ENCODE data around the gene SLC29A2.
"Not testable (repeated sequence)": the region's sequence is repeated elsewhere in the genome, so short reads cannot be mapped to it uniquely, and the experiment has no call there.

The SLC29A2 gene

GRCh38 chr11:66321606-66322005 is 50.0 kb downstream of the SLC29A2 start:
- Histone ChIP-seq H3K4me2 (ENCODE audit: low read depth, low read length) (no peak overlapping the region), H3K9ac (ENCODE audit: low read length) (no peak overlapping the region), H3K79me2 (ENCODE audit: low read length) (no peaks in the 10 kb centered on the region), H3K4me3 (ENCODE audit: low read length) (no peak overlapping the region), H3K36me3 (replicated peaks; ENCODE audit: insufficient read depth, low read length) (no peaks in the 10 kb centered on the region), H2AFZ (ENCODE audit: low read length) (no peak overlapping the region), H3K27me3 (replicated peaks; ENCODE audit: insufficient read depth, low read length) (peaks cover 43% of the 10 kb centered on the region), H3K9me3 (replicated peaks; ENCODE audit: insufficient read depth, low read length) (no peaks in the 10 kb centered on the region), H3K9me2 (replicated peaks; ENCODE audit: insufficient read depth, low read length) (no peaks in the 10 kb centered on the region), H3K27ac (ENCODE audit: low read length) (no peak overlapping the region), H4K20me1 (ENCODE audit: insufficient read depth, low read length) (no peaks in the 10 kb centered on the region), H3F3A (ENCODE audit: insufficient read depth, low read length) (no peaks in the 10 kb centered on the region), H3K4me1 (ENCODE audit: low read length) (no peaks in the 10 kb centered on the region)
- DNase-seq = no peak
- TF ChIP-seq CTCF (IDR thresholded peaks at IDR 0.05; ENCODE audit: low read length) = no peak
- no peak for TF ChIP-seq EZH2 (optimal IDR thresholded peaks at IDR 0.05; ENCODE audit: low read depth, low read length)
- TF ChIP-seq EZH2phosphoT487 (IDR thresholded peaks at IDR 0.05; ENCODE audit: low read length) = no peak

- H3K9me2 ChIP-seq (replicated peaks; ENCODE audit: insufficient read depth, low read length); H2AFZ ChIP-seq (ENCODE audit: low read length); H3K4me2 ChIP-seq (ENCODE audit: low read depth, low read length); H3K36me3 ChIP-seq (replicated peaks; ENCODE audit: insufficient read depth, low read length); H3K4me3 ChIP-seq (ENCODE audit: low read length); H3K9ac ChIP-seq (ENCODE audit: low read length); H3K79me2 ChIP-seq (ENCODE audit: low read length); H4K20me1 ChIP-seq (ENCODE audit: insufficient read depth, low read length); H3K9me3 ChIP-seq (replicated peaks; ENCODE audit: insufficient read depth, low read length); H3F3A ChIP-seq (ENCODE audit: insufficient read depth, low read length); DNase-seq; H3K27ac ChIP-seq (ENCODE audit: low read length); H3K4me1 ChIP-seq (ENCODE audit: low read length): not testable (repeated sequence)
- H3K27me3 ChIP-seq (replicated peaks; ENCODE audit: insufficient read depth, low read length) = peaks cover 52% of the 10 kb centered on the region
These were observed 50.8 kb downstream of the SLC29A2 start for GRCh38 chr11:66320748-66321147.

- H2AFZ ChIP-seq (ENCODE audit: low read length); H3F3A ChIP-seq (ENCODE audit: insufficient read depth, low read length); H3K9me2 ChIP-seq (replicated peaks; ENCODE audit: insufficient read depth, low read length); H3K4me1 ChIP-seq (ENCODE audit: low read length); H3K9ac ChIP-seq (ENCODE audit: low read length); H3K79me2 ChIP-seq (ENCODE audit: low read length); H3K4me3 ChIP-seq (ENCODE audit: low read length); DNase-seq; H3K27ac ChIP-seq (ENCODE audit: low read length); H3K4me2 ChIP-seq (ENCODE audit: low read depth, low read length); H4K20me1 ChIP-seq (ENCODE audit: insufficient read depth, low read length); H3K9me3 ChIP-seq (replicated peaks; ENCODE audit: insufficient read depth, low read length); H3K36me3 ChIP-seq (replicated peaks; ENCODE audit: insufficient read depth, low read length): not testable (repeated sequence)
- peaks cover 57% of the 10 kb centered on the region for H3K27me3 ChIP-seq (replicated peaks; ENCODE audit: insufficient read depth, low read length)
These were observed 51.3 kb downstream of the SLC29A2 start for GRCh38 chr11:66320289-66320688.

- Histone ChIP-seq H3K9me3 (replicated peaks; ENCODE audit: insufficient read depth, low read length) (no peaks in the 10 kb centered on the region), H3K27ac (ENCODE audit: low read length) (no peak overlapping the region), H3K9me2 (replicated peaks; ENCODE audit: insufficient read depth, low read length) (no peaks in the 10 kb centered on the region), H3K36me3 (replicated peaks; ENCODE audit: insufficient read depth, low read length) (no peaks in the 10 kb centered on the region), H3K4me3 (ENCODE audit: low read length) (no peak overlapping the region), H3K79me2 (ENCODE audit: low read length) (no peaks in the 10 kb centered on the region), H3K4me1 (ENCODE audit: low read length) (no peaks in the 10 kb centered on the region), H2AFZ (ENCODE audit: low read length) (no peak overlapping the region), H3K27me3 (replicated peaks; ENCODE audit: insufficient read depth, low read length) (peaks cover 73% of the 10 kb centered on the region), H3F3A (ENCODE audit: insufficient read depth, low read length) (no peaks in the 10 kb centered on the region), H4K20me1 (ENCODE audit: insufficient read depth, low read length) (no peaks in the 10 kb centered on the region), H3K4me2 (ENCODE audit: low read depth, low read length) (no peak overlapping the region), H3K9ac (ENCODE audit: low read length) (no peak overlapping the region)
- no peak for DNase-seq
- TF ChIP-seq EZH2 (optimal IDR thresholded peaks at IDR 0.05; ENCODE audit: low read depth, low read length) (no peak), CTCF (IDR thresholded peaks at IDR 0.05; ENCODE audit: low read length) (no peak), EZH2phosphoT487 (IDR thresholded peaks at IDR 0.05; ENCODE audit: low read length) (no peak)
These were observed 53.0 kb downstream of the SLC29A2 start for GRCh38 chr11:66318600-66318970.
